H9 (cell line): ENCODE results near the gene VSIG10L. TPM values are rescaled to one million over a fixed set of nuclear protein-coding genes. Genes with fewer than 3 reads are reported as not detected.

Experiments used
- DNase-seq: peaks from one replicate; pipeline ENCODE4 v3.0.0-alpha.2; 2017
- H2AFZ ChIP-seq: one replicate; pipeline ENCODE4 v1.6.1; 2013; ENCODE audit warnings: mild to moderate bottlenecking, low read length, control low read depth, moderate library complexity
- H2AK5ac ChIP-seq: 2 replicates; pipeline ENCODE4 v1.6.1; 2013; ENCODE audit warnings: low read length, control low read depth, mixed read lengths; ENCODE audit not compliant: insufficient read length
- H2BK120ac ChIP-seq: one replicate; pipeline ENCODE4 v1.6.1; 2013; ENCODE audit warnings: low read depth, mild to moderate bottlenecking, low read length, control low read depth, inconsistent platforms; ENCODE audit not compliant: poor library complexity, severe bottlenecking
- H2BK12ac ChIP-seq: 2 replicates; pipeline ENCODE4 v1.6.1; 2013; ENCODE audit warnings: low read length, control low read depth, mixed read lengths, low read depth; ENCODE audit not compliant: insufficient read length
- H2BK15ac ChIP-seq: 2 replicates; pipeline ENCODE4 v1.6.1; 2013; ENCODE audit warnings: low read depth, low read length, control low read depth
- H2BK20ac ChIP-seq: one replicate; pipeline ENCODE4 v1.6.1; 2013; ENCODE audit warnings: low read depth, mild to moderate bottlenecking, low read length, control low read depth, inconsistent platforms; ENCODE audit not compliant: poor library complexity, severe bottlenecking
- H2BK5ac ChIP-seq: 2 replicates; pipeline ENCODE4 v1.6.1; 2013; ENCODE audit warnings: low read length, control low read depth, mixed read lengths; ENCODE audit not compliant: insufficient read length
- H3K14ac ChIP-seq: 2 replicates; pipeline ENCODE4 v1.6.1; 2013; ENCODE audit warnings: low read length, control low read depth; ENCODE audit not compliant: insufficient read depth
- H3K18ac ChIP-seq: 2 replicates; pipeline ENCODE4 v1.6.1; 2013; ENCODE audit warnings: low read depth, mild to moderate bottlenecking, mixed read lengths, low read length, control low read depth; ENCODE audit not compliant: insufficient read length
- H3K23ac ChIP-seq: 2 replicates; pipeline ENCODE4 v1.6.1; 2013; ENCODE audit warnings: low read length, control low read depth, mixed read lengths, low read depth; ENCODE audit not compliant: insufficient read length
- H3K23me2 ChIP-seq: 2 replicates; pipeline ENCODE4 v1.6.1; 2013; ENCODE audit warnings: low read depth, mild to moderate bottlenecking, mixed read lengths, low read length, control low read depth; ENCODE audit not compliant: insufficient read length, poor library complexity, severe bottlenecking
- H3K27ac ChIP-seq: 2 replicates; pipeline ENCODE4 v1.5.1; 2013; ENCODE audit warnings: low read length, control low read depth, mixed read lengths, low read depth; ENCODE audit not compliant: insufficient read length
- H3K27me3 ChIP-seq: 2 replicates; pipeline ENCODE4 v1.6.1; 2013; ENCODE audit warnings: low read length, control low read depth, inconsistent platforms; ENCODE audit not compliant: insufficient read depth
- H3K4ac ChIP-seq: 2 replicates; pipeline ENCODE4 v1.6.1; 2013; ENCODE audit warnings: low read depth, mild to moderate bottlenecking, control low read depth, inconsistent platforms, low read length, moderate library complexity
- H3K4me1 ChIP-seq: 2 replicates; pipeline ENCODE4 v1.6.1; 2013; ENCODE audit warnings: low read length, control low read depth, inconsistent platforms; ENCODE audit not compliant: insufficient read depth
- H3K4me2 ChIP-seq: 2 replicates; pipeline ENCODE4 v1.6.1; 2013; ENCODE audit warnings: low read length, control low read depth, mixed read lengths; ENCODE audit not compliant: insufficient read length, insufficient read depth
- H3K56ac ChIP-seq: 2 replicates; pipeline ENCODE4 v1.6.1; 2013; ENCODE audit warnings: low read depth, mild to moderate bottlenecking, mixed read lengths, low read length, control low read depth; ENCODE audit not compliant: insufficient read length
- H3K79me1 ChIP-seq: 2 replicates; pipeline ENCODE4 v1.6.1; 2013; ENCODE audit warnings: low read depth, mild to moderate bottlenecking, moderate library complexity, low read length, control low read depth, inconsistent platforms; ENCODE audit not compliant: insufficient read depth, poor library complexity, severe bottlenecking
- H3K79me2 ChIP-seq: 2 replicates; pipeline ENCODE4 v1.6.1; 2013; ENCODE audit warnings: low read length, control low read depth, inconsistent platforms; ENCODE audit not compliant: insufficient read depth
- H3K9ac ChIP-seq: 2 replicates; pipeline ENCODE4 v1.6.1; 2013; ENCODE audit warnings: low read length, control low read depth, mixed read lengths; ENCODE audit not compliant: insufficient read length; ENCODE audit errors: extremely low read depth
- H3K9me3 ChIP-seq: one replicate; pipeline ENCODE4 v1.6.1; 2013; ENCODE audit warnings: low read depth, low read length, inconsistent platforms; ENCODE audit not compliant: control insufficient read depth
- H3T11ph ChIP-seq: one replicate; pipeline ENCODE4 v1.6.1; 2013; ENCODE audit warnings: mild to moderate bottlenecking, low read length, control low read depth, inconsistent platforms
- H4K20me1 ChIP-seq: one replicate; pipeline ENCODE4 v1.6.1; 2013; ENCODE audit not compliant: control insufficient read depth, insufficient read length, insufficient read depth
- H4K5ac ChIP-seq: 2 replicates; pipeline ENCODE4 v1.6.1; 2013; ENCODE audit warnings: low read depth, mild to moderate bottlenecking, mixed read lengths, low read length, control low read depth; ENCODE audit not compliant: insufficient read length
- H4K8ac ChIP-seq: replicated peaks from 2 replicates; pipeline ENCODE4 v1.6.1; 2013; ENCODE audit warnings: low read length, control low read depth, mixed read lengths, low read depth; ENCODE audit not compliant: insufficient read length
- H4K91ac ChIP-seq: 2 replicates; pipeline ENCODE4 v1.6.1; 2013; ENCODE audit warnings: low read depth, mild to moderate bottlenecking, moderate library complexity, mixed read lengths, low read length, control low read depth; ENCODE audit not compliant: insufficient read length
- H3K27ac Mint-ChIP-seq, 3 experiments: 2 replicates in 2 of 3; 3 replicates in 1 of 3; pipeline ENCODE4 v1.8.0; 2020 to 2021; ENCODE audit warnings: mixed read lengths in 3 of 3, mild to moderate bottlenecking in 1 of 3, moderate library complexity in 1 of 3
- H3K27me3 Mint-ChIP-seq: 2 replicates; pipeline ENCODE4 v1.8.0; 2021; ENCODE audit warnings: low read depth, mild to moderate bottlenecking, moderate library complexity, mixed read lengths
- H3K36me3 Mint-ChIP-seq, 3 experiments: 2 replicates in 2 of 3; 3 replicates in 1 of 3; pipeline ENCODE4 v1.8.0; 2020 to 2021; ENCODE audit warnings: low read depth in 3 of 3, mixed read lengths in 3 of 3; ENCODE audit not compliant: insufficient read depth in 1 of 3
- H3K4me1 Mint-ChIP-seq, 2 experiments: 2 replicates each; pipeline ENCODE4 v1.8.0; 2020; ENCODE audit warnings: mixed read lengths in 2 of 2
- H3K4me3 Mint-ChIP-seq, 2 experiments: 2 replicates in 1 of 2; 3 replicates in 1 of 2; pipeline ENCODE4 v1.8.0; 2020 to 2021; ENCODE audit warnings: mild to moderate bottlenecking in 2 of 2, mixed read lengths in 2 of 2, moderate library complexity in 1 of 2
- H3K9me3 Mint-ChIP-seq, 2 experiments: 2 replicates in 1 of 2; 3 replicates in 1 of 2; pipeline ENCODE4 v1.8.0; 2020; ENCODE audit warnings: mild to moderate bottlenecking in 2 of 2, mixed read lengths in 2 of 2, moderate library complexity in 1 of 2
- WGBS: extraction: QIAGEN DNeasy Blood & Tissue Kit; methylation state at CpG from one replicate; pipeline ENCODE4 v1.1.7; 2013; ENCODE audit warnings: missing lambda C conversion rate, low lambda C conversion rate, mixed read lengths; ENCODE audit not compliant: insufficient read length; ENCODE audit errors: extremely low coverage; 5-methylcytosine and 5-hydroxymethylcytosine counted together
- total RNA-seq: library from RNA; stranded (reverse); gene quantifications from 2 replicates; pipeline ENCODE4 v1.2.1, GENCODE V29; 2021
- TF ChIP-seq, protein P1 (sequence below): fragments of 200-600 bp; sonication (generic); conservative IDR thresholded peaks from 3 replicates; pipeline ENCODE4 v1.8.0; 2021; ENCODE audit warnings: antibody characterized with exemption, mild to moderate bottlenecking

The VSIG10L gene
- total RNA-seq, 1 experiment from 2014 or later = 5.6 TPM

- no peaks in the 10 kb centered on the region for H3K23me2 ChIP-seq
- no peak overlapping the region for H3K27ac Mint-ChIP-seq
- no peaks in the 10 kb centered on the region for H3K4me1 ChIP-seq
- no peak overlapping the region for H3K23ac ChIP-seq
- no peak overlapping the region for H3K4me3 Mint-ChIP-seq
- no peak overlapping the region for H3K56ac ChIP-seq
- H2BK12ac ChIP-seq = no peak overlapping the region
- H4K91ac ChIP-seq = no peak overlapping the region
- no peaks in the 10 kb centered on the region for H3K36me3 Mint-ChIP-seq
- H2AFZ ChIP-seq = no peak overlapping the region
- H3K27me3 Mint-ChIP-seq = no peaks in the 10 kb centered on the region
- H4K5ac ChIP-seq = no peak overlapping the region
- peaks cover 19 to 25% of the 10 kb centered on the region in 2 experiments for H3K4me1 Mint-ChIP-seq
- no peak overlapping the region for H2BK15ac ChIP-seq
- WGBS = no CpG with 5 or more reads among the region's 7 CpGs
- no peaks in the 10 kb centered on the region for H3K9me3 ChIP-seq
- TF ChIP-seq, protein P1, sequence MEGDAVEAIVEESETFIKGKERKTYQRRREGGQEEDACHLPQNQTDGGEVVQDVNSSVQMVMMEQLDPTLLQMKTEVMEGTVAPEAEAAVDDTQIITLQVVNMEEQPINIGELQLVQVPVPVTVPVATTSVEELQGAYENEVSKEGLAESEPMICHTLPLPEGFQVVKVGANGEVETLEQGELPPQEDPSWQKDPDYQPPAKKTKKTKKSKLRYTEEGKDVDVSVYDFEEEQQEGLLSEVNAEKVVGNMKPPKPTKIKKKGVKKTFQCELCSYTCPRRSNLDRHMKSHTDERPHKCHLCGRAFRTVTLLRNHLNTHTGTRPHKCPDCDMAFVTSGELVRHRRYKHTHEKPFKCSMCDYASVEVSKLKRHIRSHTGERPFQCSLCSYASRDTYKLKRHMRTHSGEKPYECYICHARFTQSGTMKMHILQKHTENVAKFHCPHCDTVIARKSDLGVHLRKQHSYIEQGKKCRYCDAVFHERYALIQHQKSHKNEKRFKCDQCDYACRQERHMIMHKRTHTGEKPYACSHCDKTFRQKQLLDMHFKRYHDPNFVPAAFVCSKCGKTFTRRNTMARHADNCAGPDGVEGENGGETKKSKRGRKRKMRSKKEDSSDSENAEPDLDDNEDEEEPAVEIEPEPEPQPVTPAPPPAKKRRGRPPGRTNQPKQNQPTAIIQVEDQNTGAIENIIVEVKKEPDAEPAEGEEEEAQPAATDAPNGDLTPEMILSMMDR = no peak
- no peak overlapping the region for H3T11ph ChIP-seq
- no peak overlapping the region for H3K14ac ChIP-seq
- no peaks in the 10 kb centered on the region for H4K20me1 ChIP-seq
- no peaks in the 10 kb centered on the region for H3K9me3 Mint-ChIP-seq
- H2AK5ac ChIP-seq = no peak overlapping the region
- H3K79me2 ChIP-seq = no peaks in the 10 kb centered on the region
- no peak overlapping the region for H4K8ac ChIP-seq
- no peak overlapping the region for H3K4me2 ChIP-seq
- no peak overlapping the region for H3K27ac ChIP-seq
- H2BK5ac ChIP-seq = no peak overlapping the region
- no peaks in the 10 kb centered on the region for H3K79me1 ChIP-seq
- no peak overlapping the region for H3K18ac ChIP-seq
- no peak for DNase-seq
- no peak overlapping the region for H3K4ac ChIP-seq
- no peaks in the 10 kb centered on the region for H3K27me3 ChIP-seq
- H2BK20ac ChIP-seq = no peak overlapping the region
- no peak overlapping the region for H2BK120ac ChIP-seq
- H3K9ac ChIP-seq = no peak overlapping the region
Measured at GRCh38 chr19:51357952-51358351, 16.0 kb upstream of the VSIG10L start.
